Testis (tissue), 3 donors: Measurements from ENCODE around the gene MX1. TPM values are rescaled to one million over a fixed set of nuclear protein-coding genes. Genes with fewer than 3 reads are reported as not detected.

Experiments used
- DNase-seq: peaks from one replicate; pipeline ENCODE4 v3.0.0-alpha.2; 2019
- H3K27ac ChIP-seq, 2 donors: fragments of 200-600 bp; sonication (generic); one replicate each; pipeline ENCODE4 v1.5.1; 2019
- H3K27me3 ChIP-seq: fragments of 200-600 bp; sonication (generic); one replicate; pipeline ENCODE4 v1.5.1; 2019
- H3K36me3 ChIP-seq: fragments of 200-600 bp; sonication (generic); one replicate; pipeline ENCODE4 v1.5.1; 2017; ENCODE audit warnings: low read depth; ENCODE audit errors: missing control alignments
- H3K4me1 ChIP-seq: fragments of 200-600 bp; sonication (generic); one replicate; pipeline ENCODE4 v1.5.1; 2019
- H3K4me3 ChIP-seq, 2 donors: fragments of 200-600 bp; sonication (generic); one replicate each; pipeline ENCODE4 v1.5.1; 2017 to 2019
- H3K9me3 ChIP-seq: fragments of 200-600 bp; sonication (generic); one replicate; pipeline ENCODE4 v1.5.1; 2017
- POLR2A ChIP-seq: fragments of 450-650 bp; IDR thresholded peaks from one replicate; pipeline ENCODE4 v1.6.1; 2017; ENCODE audit warnings: antibody characterized with exemption, mild to moderate bottlenecking, moderate library complexity
- WGBS, 2 donors: methylation state at CpG; one replicate each; pipeline ENCODE4 v1.1.5; 2018; 5-methylcytosine and 5-hydroxymethylcytosine counted together
- intact Hi-C: fragments of 100-400 bp; cut with DNase I; formaldehyde crosslinking; loops from one replicate; pipeline ENCODE4 v1.15.1; 2023; ENCODE audit warnings: low total_unique reads
- polyA plus RNA-seq: library from polyadenylated mRNA; stranded (reverse); fragments of 350-450 nt; fragmentation: Illumina TruSeq; extraction: RNeasy Lipid Tissue Mini Kit (QIAGEN cat#74804); gene quantifications from one replicate; pipeline ENCODE4 v1.2.3, GENCODE V29; 2014; ENCODE audit warnings: low read depth, low replicate concordance; ENCODE audit not compliant: insufficient read depth
- total RNA-seq, 2 donors: library from RNA; depleted of rRNA; stranded (reverse); fragments of >200 nt; gene quantifications; one replicate each; pipeline ENCODE4 v1.2.3, GENCODE V29; 2016
- TF ChIP-seq, protein P1 (sequence below), 3 experiments: fragments of 450-650 bp in 2 of 3; fragments of 200-600 bp in 1 of 3; sonication (generic) in 1 of 3; IDR thresholded peaks; one replicate each; pipeline ENCODE4 v1.5.1; 2016 to 2019; ENCODE audit warnings: antibody characterized with exemption in 3 of 3, mild to moderate bottlenecking in 2 of 3, moderate library complexity in 1 of 3

MX1 gene
- total and polyA plus RNA-seq, 3 donors from 2014 or later: 18.0 to 36.1 (median 22.7) TPM

DNA sequence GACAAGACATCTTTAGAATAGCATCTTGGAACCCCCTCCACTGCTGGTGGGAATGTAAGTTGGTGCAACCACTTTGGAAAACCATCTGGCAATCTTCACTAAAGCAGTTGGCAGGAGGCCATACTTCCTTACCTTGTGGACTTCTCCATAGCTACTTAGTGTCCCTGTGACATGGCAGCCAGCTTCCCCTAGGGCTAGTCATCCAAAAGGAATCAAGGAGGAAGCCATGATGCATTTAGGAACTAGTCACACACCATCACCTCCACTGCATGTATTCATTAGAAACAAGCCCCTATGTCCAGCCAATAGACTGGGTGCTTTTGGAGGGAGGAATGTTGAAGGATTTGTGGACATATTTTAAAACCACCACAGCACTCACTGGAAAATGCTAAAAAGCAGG lies 44.3 kb upstream of the MX1 start:
- Histone ChIP-seq H3K27ac (no peak overlapping the region), H3K4me1 (peaks cover 4% of the 10 kb centered on the region), H3K4me3 (no peak overlapping the region), H3K9me3 (no peaks in the 10 kb centered on the region), H3K27me3 (no peaks in the 10 kb centered on the region), H3K36me3 (no peaks in the 10 kb centered on the region)
- no peak for DNase-seq
- intact Hi-C loops: no loop called here
- TF ChIP-seq, protein P1, sequence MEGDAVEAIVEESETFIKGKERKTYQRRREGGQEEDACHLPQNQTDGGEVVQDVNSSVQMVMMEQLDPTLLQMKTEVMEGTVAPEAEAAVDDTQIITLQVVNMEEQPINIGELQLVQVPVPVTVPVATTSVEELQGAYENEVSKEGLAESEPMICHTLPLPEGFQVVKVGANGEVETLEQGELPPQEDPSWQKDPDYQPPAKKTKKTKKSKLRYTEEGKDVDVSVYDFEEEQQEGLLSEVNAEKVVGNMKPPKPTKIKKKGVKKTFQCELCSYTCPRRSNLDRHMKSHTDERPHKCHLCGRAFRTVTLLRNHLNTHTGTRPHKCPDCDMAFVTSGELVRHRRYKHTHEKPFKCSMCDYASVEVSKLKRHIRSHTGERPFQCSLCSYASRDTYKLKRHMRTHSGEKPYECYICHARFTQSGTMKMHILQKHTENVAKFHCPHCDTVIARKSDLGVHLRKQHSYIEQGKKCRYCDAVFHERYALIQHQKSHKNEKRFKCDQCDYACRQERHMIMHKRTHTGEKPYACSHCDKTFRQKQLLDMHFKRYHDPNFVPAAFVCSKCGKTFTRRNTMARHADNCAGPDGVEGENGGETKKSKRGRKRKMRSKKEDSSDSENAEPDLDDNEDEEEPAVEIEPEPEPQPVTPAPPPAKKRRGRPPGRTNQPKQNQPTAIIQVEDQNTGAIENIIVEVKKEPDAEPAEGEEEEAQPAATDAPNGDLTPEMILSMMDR (IDR thresholded peaks at IDR 0.05): no peak
- TF ChIP-seq POLR2A: no peak

DNA sequence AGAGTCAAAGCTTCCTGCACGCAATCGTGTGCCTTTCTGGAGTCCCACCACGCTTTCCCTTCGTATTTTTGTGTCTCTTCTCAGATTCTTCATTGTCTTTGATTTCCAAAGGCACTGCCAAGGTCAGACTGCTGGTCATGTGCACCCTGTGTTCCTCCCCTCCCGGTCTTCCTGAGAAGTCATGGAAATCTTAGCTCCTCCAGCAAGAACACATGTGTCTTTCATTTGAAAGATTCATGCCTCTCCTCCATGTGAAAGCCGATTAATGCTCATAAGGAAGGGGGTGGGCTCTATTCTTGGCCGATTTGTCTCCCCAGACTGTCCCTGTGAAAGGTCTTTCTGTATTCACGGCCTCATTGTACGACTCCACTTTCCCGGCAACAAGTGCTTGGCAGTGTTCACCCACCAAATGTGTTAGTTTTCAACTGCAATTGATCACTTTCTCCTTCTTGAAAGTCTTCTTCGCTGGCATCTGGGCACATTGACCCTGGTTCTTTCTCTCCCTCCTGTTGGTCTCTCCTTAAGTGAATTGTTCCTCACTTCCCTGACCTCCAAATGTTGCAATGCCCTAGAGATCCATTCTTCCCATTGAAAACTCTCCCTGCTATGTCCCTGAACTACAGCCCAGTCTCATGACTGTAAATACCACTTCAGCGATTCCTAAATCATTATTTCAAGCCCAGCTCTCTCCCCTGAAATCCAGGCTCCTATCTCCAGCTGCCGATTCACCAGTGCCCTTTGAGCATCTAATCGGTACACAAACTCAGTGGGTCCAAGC lies 38.8 kb upstream of the MX1 start:
- Histone ChIP-seq H3K4me3 (no peak overlapping the region), H3K27me3 (no peaks in the 10 kb centered on the region), H3K36me3 (no peaks in the 10 kb centered on the region), H3K27ac (no peak overlapping the region), H3K9me3 (no peaks in the 10 kb centered on the region), H3K4me1 (peaks cover 12% of the 10 kb centered on the region)
- intact Hi-C loops: no loop called here
- peak; percentile 58 for DNase-seq
- 45 to 62% methylated on average over 14 of the region's 14 CpGs for WGBS, 2 donors
- TF ChIP-seq POLR2A: no peak
- TF ChIP-seq, protein P1 (IDR thresholded peaks at IDR 0.05): no peak

DNA sequence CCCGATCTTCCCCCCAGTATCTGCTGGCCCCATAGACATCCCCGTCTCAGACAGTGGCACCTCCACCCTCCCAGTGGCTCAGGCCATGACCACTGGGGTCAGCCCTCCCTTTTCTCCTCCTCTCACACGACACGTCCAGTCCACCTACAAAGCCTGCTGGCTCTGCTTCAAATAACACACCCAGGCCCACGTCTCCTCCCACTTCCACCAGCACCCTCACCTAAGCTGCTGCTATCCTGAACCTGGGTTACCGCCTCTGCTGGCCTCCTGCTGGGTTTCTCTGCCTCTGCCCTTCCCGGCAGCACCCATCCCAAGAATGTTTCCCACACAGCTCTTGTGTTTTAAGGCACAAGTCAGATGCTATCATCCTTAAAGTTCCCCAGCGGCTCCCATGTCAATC lies 38.2 kb upstream of the MX1 start:
- 86 to 90% methylated on average over 8 of the region's 8 CpGs for WGBS, 2 donors
- H3K4me1 ChIP-seq: peaks cover 12% of the 10 kb centered on the region
- intact Hi-C loops: no loop called here
- no peak for DNase-seq
- TF ChIP-seq, protein P1 (IDR thresholded peaks at IDR 0.05): no peak
- no peak for TF ChIP-seq POLR2A
- no peak overlapping the region for H3K4me3 ChIP-seq
- no peaks in the 10 kb centered on the region for H3K27me3 ChIP-seq
- no peaks in the 10 kb centered on the region for H3K9me3 ChIP-seq
- no peaks in the 10 kb centered on the region for H3K36me3 ChIP-seq
- no peak overlapping the region for H3K27ac ChIP-seq

DNA sequence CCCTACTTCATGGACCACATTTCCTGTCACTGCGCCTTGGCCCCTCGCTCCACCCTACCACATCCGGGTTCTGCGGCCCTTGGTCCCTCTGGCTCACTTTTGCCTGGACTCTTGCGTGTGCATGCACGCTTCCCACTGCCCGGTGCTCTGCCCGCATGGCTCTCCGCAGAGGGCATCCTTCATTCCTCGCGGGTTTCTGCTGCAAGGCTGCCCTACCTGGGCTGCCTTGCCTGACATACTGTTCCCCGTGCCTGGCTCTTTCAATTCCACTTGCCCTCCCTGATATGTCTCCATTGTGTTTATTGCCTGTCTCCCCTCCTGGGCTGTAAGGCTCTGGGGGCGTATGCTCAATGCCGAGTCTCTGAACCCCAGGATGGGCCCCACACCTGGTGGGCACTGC lies 37.8 kb upstream of the MX1 start:
- Histone ChIP-seq H3K4me1 (peaks cover 12% of the 10 kb centered on the region), H3K27ac (no peak overlapping the region), H3K9me3 (no peaks in the 10 kb centered on the region), H3K27me3 (no peaks in the 10 kb centered on the region), H3K36me3 (no peaks in the 10 kb centered on the region), H3K4me3 (no peak overlapping the region)
- 94 to 95% methylated on average over 14 of the region's 14 CpGs for WGBS, 2 donors
- TF ChIP-seq POLR2A: no peak
- no peak for DNase-seq
- intact Hi-C loops: no loop called here

DNA sequence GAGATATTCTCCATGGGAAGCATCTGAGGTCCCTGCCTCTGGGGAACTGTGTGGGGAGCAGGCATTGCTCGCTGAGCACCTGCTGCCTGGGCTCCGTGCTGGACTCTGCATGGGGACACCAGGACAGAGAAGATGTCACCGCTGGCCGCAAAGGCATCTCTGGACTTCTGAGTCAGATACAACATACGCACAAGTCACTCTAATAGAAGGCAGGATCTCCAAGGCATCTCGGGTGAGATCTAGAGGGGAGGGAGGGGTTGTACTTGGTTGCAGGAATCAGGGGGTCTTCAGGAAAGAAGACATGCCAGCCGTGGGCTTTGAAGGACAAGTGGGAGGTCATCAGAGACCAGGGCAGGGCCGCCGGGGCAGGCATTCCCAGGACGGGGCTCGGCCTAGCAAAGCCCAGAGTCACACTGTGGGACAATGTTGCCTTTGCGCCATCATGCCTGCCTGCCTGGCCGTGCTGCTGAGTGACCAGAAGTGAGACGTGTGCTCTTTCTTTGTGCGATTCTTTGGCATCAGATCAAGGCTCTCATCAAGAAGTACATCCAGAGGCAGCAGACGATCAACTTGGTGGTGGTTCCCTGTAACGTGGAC lies 35.9 kb upstream of the MX1 start:
- WGBS, 2 donors: 92 to 94% methylated on average over 17 of the region's 17 CpGs
- H3K36me3 ChIP-seq: no peaks in the 10 kb centered on the region
- no peak for TF ChIP-seq POLR2A
- TF ChIP-seq, protein P1 (IDR thresholded peaks at IDR 0.05): no peak
- intact Hi-C loops: no loop called here
- H3K9me3 ChIP-seq: no peaks in the 10 kb centered on the region
- no peak for DNase-seq
- no peaks in the 10 kb centered on the region for H3K27me3 ChIP-seq
- H3K4me3 ChIP-seq: no peak overlapping the region
- H3K4me1 ChIP-seq: peaks cover 12% of the 10 kb centered on the region
- H3K27ac ChIP-seq: no peak overlapping the region
